ENCODE results near the gene MAST1.

MAST1 gene

GRCh38 chr19:12922959-12923358, 84.6 kb downstream of the MAST1 start:
- Histone ChIP-seq H3K9me3 (ENCODE audit: control insufficient read depth, insufficient read depth, low read depth, low read length) (no peaks in the 10 kb centered on the region), H3K36me3 (ENCODE audit: control insufficient read depth in 2 of 2, insufficient read depth in 1 of 2, low read length in 2 of 2) (peaks cover 33 to 51% of the 10 kb centered on the region in 2 experiments; a peak in 2 of 3 replicates), H3K4me3 (ENCODE audit: low read depth, low read length) (no peak overlapping the region), H3K4me1 (ENCODE audit: control insufficient read depth, insufficient read depth, low read length) (no peaks in the 10 kb centered on the region), H3K27ac (ENCODE audit: extremely low read depth, low read depth, low read length) (no peak overlapping the region)
- CTCF ChIA-PET: no interaction called here
- TF ChIP-seq ZNF639 (tag by site-specific recombination; IDR thresholded peaks at IDR 0.05): no peak
- no peak for TF ChIP-seq ZNF155 (tag by site-specific recombination; IDR thresholded peaks at IDR 0.05)
- no peak for TF ChIP-seq GFI1B (tag by site-specific recombination; IDR thresholded peaks at IDR 0.05)
- TF ChIP-seq CTCF (tag by site-specific recombination; IDR thresholded peaks at IDR 0.05): no peak
- TF ChIP-seq, protein P1, sequence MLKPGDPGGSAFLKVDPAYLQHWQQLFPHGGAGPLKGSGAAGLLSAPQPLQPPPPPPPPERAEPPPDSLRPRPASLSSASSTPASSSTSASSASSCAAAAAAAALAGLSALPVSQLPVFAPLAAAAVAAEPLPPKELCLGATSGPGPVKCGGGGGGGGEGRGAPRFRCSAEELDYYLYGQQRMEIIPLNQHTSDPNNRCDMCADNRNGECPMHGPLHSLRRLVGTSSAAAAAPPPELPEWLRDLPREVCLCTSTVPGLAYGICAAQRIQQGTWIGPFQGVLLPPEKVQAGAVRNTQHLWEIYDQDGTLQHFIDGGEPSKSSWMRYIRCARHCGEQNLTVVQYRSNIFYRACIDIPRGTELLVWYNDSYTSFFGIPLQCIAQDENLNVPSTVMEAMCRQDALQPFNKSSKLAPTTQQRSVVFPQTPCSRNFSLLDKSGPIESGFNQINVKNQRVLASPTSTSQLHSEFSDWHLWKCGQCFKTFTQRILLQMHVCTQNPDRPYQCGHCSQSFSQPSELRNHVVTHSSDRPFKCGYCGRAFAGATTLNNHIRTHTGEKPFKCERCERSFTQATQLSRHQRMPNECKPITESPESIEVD (tag by site-specific recombination; IDR thresholded peaks at IDR 0.05): no peak
- TF ChIP-seq HIC1 (tag by site-specific recombination; IDR thresholded peaks at IDR 0.05): 0 out of 2 replicates have a peak, but pooled peaks have one; percentile 12
- no peak for TF ChIP-seq ZNF747 (tag by site-specific recombination; IDR thresholded peaks at IDR 0.05)
- TF ChIP-seq, protein P2, sequence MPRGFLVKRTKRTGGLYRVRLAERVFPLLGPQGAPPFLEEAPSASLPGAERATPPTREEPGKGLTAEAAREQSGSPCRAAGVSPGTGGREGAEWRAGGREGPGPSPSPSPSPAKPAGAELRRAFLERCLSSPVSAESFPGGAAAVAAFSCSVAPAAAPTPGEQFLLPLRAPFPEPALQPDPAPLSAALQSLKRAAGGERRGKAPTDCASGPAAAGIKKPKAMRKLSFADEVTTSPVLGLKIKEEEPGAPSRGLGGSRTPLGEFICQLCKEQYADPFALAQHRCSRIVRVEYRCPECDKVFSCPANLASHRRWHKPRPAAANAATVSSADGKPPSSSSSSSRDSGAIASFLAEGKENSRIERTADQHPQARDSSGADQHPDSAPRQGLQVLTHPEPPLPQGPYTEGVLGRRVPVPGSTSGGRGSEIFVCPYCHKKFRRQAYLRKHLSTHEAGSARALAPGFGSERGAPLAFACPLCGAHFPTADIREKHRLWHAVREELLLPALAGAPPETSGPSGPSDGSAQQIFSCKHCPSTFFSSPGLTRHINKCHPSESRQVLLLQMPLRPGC (tag by site-specific recombination; IDR thresholded peaks at IDR 0.05): no peak
- no peak for TF ChIP-seq ZNF600 (tag by site-specific recombination; IDR thresholded peaks at IDR 0.05)
- TF ChIP-seq ZNF391 (tag by site-specific recombination; IDR thresholded peaks at IDR 0.05; ENCODE audit: borderline replicate concordance, low read depth): no peak
- TF ChIP-seq ZNF580 (tag by site-specific recombination; IDR thresholded peaks at IDR 0.05): no peak
- TF ChIP-seq ZNF211 (tag by site-specific recombination; IDR thresholded peaks at IDR 0.05; ENCODE audit: low read depth): no peak
- TF ChIP-seq KLF7 (tag by site-specific recombination; IDR thresholded peaks at IDR 0.05; ENCODE audit: borderline replicate concordance): no peak
- no peak for TF ChIP-seq HOXD13 (CRISPR knock-in tag; IDR thresholded peaks at IDR 0.05; ENCODE audit: borderline replicate concordance)
- TF ChIP-seq ZNF623 (tag by site-specific recombination; IDR thresholded peaks at IDR 0.05): peak; percentile 64
- POLR2A ChIA-PET: interaction anchor here (0.6 to 1.7 kb wide), 2 partner anchors 10 to 210 kb away, joined by 3 to 8 read pairs; partner anchors contain the start of gene FARSA
